ENCODE data around the gene ATF6. TPM values are rescaled to one million over a fixed set of nuclear protein-coding genes. Genes with fewer than 3 reads are reported as not detected.

The ATF6 gene
- total and polyA plus RNA-seq, 9 of the 15 experiments (the other 6 are each of a cell fraction or from before 2014, with no cell fraction given) = 11.7 to 32.4 (median 20.4) TPM

GRCh38 chr1:161839591-161839990, 73.5 kb downstream of the ATF6 start:
- H3K27ac ChIP-seq (ENCODE audit: extremely low read depth, low read depth, low read length) = no peak overlapping the region
- H3K4me3 ChIP-seq = no peak overlapping the region
- DNase-seq (ENCODE audit: extremely low read depth in 1 of 4, low spot score in 3 of 4) (no peak), FAIRE-seq (no peak), ATAC-seq (no peak)
- no peaks in the 10 kb centered on the region for H3K27me3 ChIP-seq (ENCODE audit: control insufficient read depth in 2 of 2, insufficient read depth in 2 of 2, low read length in 2 of 2)
- H3K79me2 ChIP-seq (ENCODE audit: control insufficient read depth, insufficient read depth, low read length) = no peaks in the 10 kb centered on the region
- H3K9ac ChIP-seq (ENCODE audit: insufficient read depth in 1 of 2, low read depth in 2 of 2, low read length in 2 of 2) = peak overlapping the region in 1 of 2 experiments; percentile 42; a peak in 1 of 4 replicates
- H3K4me2 ChIP-seq (ENCODE audit: insufficient read depth, low read length) = no peak overlapping the region
- H3K9me1 ChIP-seq (ENCODE audit: control insufficient read depth, insufficient read depth, low read length) = no peaks in the 10 kb centered on the region
- TF ChIP-seq ZNF512 (tag; IDR thresholded peaks at IDR 0.05) (no peak), NFIC (IDR thresholded peaks at IDR 0.05) (no peak), NELFE (IDR thresholded peaks at IDR 0.05; ENCODE audit: insufficient read depth, insufficient read length) (no peak), TRIM24 (IDR thresholded peaks at IDR 0.05) (no peak), L3MBTL2 (IDR thresholded peaks at IDR 0.05) (no peak), NR2C1 (IDR thresholded peaks at IDR 0.05) (no peak), NR2C1 (tag; IDR thresholded peaks at IDR 0.05) (no peak), YY1 (IDR thresholded peaks at IDR 0.05; ENCODE audit: borderline replicate concordance in 1 of 3, control insufficient read depth in 1 of 3, extremely low read depth in 1 of 3, insufficient read depth in 3 of 3, insufficient read length in 1 of 3, insufficient replicate concordance in 2 of 3, low read depth in 1 of 3, low read length in 2 of 3) (no peak)
- TF ChIP-seq, protein P1, sequence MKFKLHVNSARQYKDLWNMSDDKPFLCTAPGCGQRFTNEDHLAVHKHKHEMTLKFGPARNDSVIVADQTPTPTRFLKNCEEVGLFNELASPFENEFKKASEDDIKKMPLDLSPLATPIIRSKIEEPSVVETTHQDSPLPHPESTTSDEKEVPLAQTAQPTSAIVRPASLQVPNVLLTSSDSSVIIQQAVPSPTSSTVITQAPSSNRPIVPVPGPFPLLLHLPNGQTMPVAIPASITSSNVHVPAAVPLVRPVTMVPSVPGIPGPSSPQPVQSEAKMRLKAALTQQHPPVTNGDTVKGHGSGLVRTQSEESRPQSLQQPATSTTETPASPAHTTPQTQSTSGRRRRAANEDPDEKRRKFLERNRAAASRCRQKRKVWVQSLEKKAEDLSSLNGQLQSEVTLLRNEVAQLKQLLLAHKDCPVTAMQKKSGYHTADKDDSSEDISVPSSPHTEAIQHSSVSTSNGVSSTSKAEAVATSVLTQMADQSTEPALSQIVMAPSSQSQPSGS (CRISPR knock-in tag; IDR thresholded peaks at IDR 0.05) = no peak
- TF ChIP-seq, protein P2, sequence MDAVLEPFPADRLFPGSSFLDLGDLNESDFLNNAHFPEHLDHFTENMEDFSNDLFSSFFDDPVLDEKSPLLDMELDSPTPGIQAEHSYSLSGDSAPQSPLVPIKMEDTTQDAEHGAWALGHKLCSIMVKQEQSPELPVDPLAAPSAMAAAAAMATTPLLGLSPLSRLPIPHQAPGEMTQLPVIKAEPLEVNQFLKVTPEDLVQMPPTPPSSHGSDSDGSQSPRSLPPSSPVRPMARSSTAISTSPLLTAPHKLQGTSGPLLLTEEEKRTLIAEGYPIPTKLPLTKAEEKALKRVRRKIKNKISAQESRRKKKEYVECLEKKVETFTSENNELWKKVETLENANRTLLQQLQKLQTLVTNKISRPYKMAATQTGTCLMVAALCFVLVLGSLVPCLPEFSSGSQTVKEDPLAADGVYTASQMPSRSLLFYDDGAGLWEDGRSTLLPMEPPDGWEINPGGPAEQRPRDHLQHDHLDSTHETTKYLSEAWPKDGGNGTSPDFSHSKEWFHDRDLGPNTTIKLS (IDR thresholded peaks at IDR 0.05; ENCODE audit: borderline replicate concordance, low read depth) = no peak
- no peaks in the 10 kb centered on the region for H4K20me1 ChIP-seq (replicated peaks; ENCODE audit: control insufficient read depth, insufficient read depth, low read length)
- H3K36me3 ChIP-seq (ENCODE audit: control insufficient read depth, insufficient read depth, low read length) = peaks cover 27% of the 10 kb centered on the region; the same call in 2 of the 3 replicates
- ChIA-PET POLR2A (no interaction called here), CTCF (ENCODE audit: low intra/inter-chr PET ratio) (no interaction called here)
- 63% methylated on average over 2 of the region's 2 CpGs for WGBS (ENCODE audit: insufficient coverage, low coverage, missing lambda C conversion rate)
- no peak overlapping the region for H2AFZ ChIP-seq (ENCODE audit: low read depth, low read length)
- in situ Hi-C loops (cut with MboI) (no loop called here), intact Hi-C loops (cut with micrococcal nuclease) (no loop called here)
- BruUV-seq (replicated peaks) = no TSS peak
- H3K4me1 ChIP-seq (replicated peaks in 1 of 2; ENCODE audit: control insufficient read depth in 2 of 2, insufficient read depth in 2 of 2, low read length in 2 of 2) = no peaks in the 10 kb centered on the region
- H3K9me3 ChIP-seq (replicated peaks; ENCODE audit: control insufficient read depth, insufficient read depth, low read depth, low read length) = no peaks in the 10 kb centered on the region
